Fibroblast of peridontal ligament (primary cell): ENCODE data around the gene YES1.
A peak's percentile ranks its signal among the peaks of the same experiment; 100 is the strongest.

Experiments
- DNase-seq: peaks from one replicate; pipeline ENCODE4 v3.0.0-alpha.2; 2010; ENCODE audit errors: extremely low read depth

Gene YES1

GRCh38 chr18:725646-726045 lies 86.4 kb downstream of the YES1 start:
- DNase-seq = no peak

DNA sequence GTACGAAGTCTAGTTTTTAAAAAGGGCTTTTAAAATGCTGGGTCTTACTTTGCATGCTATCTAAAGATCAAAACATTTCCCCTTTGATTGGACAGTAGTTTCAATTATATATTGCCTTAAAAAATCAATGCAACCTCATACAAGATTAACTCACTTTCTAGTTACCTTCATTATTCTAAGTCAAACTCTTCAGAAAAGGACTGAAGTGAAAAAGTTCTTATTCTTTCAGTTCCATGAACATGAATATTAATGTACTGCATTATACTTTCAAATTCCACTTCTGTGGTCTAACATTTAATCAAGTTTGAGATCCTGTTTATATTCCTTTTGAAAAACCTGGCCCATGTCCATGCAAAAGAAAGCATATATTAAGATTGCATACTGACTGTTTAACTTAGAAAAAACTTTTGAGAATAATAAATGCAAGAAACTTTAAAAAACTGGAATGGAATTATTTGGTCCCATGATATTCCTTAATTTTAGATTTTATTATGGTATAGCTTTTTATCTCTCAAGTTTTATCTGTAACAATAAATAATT lies 88.4 kb downstream of the YES1 start:
- no peak for DNase-seq

DNA sequence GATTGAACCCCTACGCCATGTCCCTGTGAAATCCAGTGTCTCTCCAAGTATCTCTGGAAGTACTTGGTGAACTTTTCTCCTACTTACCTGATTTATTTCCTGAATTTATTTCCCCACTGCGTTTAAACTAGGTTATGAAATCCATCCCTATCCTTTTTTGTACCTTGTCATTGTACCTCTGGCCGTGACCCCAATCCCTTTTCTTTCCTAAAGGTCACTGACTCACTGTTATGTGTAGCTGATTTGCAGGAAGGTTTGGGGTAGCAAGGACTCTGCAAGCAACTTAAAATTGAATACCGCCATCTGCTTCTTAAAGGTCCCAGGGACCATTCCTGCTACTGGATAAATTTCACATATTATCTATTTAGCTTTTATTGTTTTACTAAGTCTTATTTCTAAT lies 95.0 kb downstream of the YES1 start:
- no peak for DNase-seq

- peak; percentile 52 for DNase-seq
Observed at GRCh38 chr18:715626-716025, 96.4 kb downstream of the YES1 start.

DNA sequence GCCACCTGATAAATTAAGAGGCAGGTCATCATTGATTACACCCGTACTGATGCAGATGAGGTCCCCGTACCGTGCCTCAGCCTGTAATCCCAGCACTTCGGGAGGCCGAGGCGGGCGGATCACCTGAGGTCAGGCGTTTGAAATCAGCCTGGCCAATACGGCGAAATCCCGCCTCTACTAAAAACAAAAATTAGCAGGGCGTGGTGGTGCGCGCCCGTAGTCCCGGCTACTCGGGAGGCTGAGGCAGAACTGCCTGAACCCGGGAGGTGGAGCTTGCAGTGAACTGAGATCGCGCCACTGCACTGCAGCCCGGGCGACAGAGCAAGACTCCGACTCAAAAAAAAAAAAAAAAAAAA lies 98.9 kb downstream of the YES1 start:
- DNase-seq = no peak

DNA sequence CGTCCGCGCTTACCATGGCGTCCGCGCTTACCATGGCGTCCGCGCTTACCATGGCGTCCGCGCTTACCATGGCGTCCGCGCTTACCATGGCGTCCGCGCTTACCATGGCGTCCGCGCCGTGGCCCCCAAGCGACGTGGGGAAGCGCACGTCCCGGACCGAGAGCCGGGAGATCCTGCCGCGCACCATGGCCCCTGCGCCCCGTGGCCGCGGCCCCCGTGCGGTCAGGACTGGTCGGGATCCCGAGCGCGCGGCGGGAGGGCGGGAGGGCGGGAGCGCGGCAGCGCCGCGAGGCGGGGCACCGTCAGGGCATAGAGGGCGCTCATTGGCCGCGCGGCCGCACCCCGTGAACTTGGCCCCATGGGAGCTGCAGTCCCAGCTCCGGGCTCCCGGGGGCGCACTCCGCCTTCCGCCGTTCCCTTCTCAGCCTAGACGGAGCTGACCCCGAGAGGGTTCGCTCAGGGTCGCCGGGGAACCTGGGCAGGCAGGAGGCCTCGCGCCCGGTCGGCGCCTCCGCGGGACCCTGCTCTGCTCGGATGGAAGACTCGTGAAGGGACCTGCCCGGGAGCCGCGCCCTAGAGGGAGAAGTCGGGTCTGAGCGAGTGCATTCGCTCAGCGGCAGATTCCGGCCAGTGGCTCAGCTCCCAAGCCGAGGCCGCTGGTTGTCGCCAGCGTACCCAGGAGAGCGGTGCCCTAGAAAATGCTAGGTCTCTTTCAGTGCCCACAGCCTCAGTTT lies 99.5 kb downstream of the YES1 start, which contains the start of gene ENOSF1:
ENOSF1 (minus strand) TSS at position 230 of the 734 bp plus-strand sequence; CDS start at position 187, 43 bp downstream.
- DNase-seq = peak; percentile 62

GRCh38 chr18:711657-712400 lies 100.2 kb downstream of the YES1 start:
- DNase-seq = peak; percentile 94

DNA sequence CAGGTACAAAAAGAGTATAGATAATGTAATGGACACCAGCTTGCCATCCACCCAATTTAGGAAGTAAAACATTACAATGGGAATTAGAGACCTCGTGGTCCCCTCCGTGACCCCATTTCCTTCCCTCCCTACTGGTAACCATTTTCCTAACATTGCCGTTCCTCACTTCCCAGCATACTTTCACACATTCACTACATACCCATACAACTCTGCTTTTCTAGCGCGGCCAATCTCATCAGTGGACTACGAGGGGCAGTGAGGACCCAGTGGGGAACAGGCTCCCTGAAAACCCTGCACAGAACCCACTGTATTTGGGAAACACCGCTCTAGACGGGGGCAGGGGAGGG lies 100.8 kb downstream of the YES1 start:
- no peak for DNase-seq

DNA sequence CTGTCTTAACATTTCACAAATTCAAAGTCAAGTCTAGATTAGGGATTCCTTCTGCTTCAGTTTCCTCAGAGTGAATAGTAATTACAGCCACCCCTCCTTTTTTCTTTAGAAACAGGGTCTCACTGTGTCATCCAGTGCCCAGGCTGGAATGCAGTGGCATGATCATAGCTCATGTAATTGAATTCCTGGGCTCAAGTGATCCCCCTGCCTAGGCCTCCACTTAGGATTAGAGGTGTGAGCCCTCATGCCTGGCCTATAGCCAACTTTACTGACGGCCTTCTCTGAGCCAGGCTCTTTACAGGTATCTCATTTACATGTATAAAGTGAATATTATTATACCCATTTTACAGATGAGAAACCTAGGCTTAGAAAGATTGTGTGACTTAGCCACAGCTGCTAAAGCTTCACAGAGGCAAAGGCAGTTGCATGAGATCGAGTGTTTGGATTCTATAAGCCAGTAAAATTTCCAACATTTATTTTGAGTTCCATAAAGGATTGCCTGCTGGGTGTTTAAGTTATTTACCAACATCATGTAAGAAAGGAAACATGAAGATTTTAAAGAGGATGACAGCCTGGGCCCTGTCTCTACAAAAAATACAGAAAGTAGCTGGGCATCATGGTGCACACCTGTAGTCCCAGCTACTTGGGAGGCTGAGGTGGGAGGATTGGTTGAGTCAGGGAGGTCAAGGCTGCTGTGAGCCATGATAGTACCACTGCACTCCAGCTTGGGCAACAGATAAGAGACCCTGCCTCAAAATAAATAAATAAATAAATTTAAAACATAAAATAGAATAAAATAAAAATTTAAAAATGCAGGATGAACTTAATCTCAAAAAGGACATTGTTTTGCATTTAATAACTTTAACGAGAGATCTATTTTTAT lies 101.4 kb downstream of the YES1 start:
- DNase-seq = no peak

- DNase-seq = no peak
Observed at GRCh38 chr18:709771-710170, 102.3 kb downstream of the YES1 start.

GRCh38 chr18:708096-708495 lies 103.9 kb downstream of the YES1 start:
- no peak for DNase-seq

DNA sequence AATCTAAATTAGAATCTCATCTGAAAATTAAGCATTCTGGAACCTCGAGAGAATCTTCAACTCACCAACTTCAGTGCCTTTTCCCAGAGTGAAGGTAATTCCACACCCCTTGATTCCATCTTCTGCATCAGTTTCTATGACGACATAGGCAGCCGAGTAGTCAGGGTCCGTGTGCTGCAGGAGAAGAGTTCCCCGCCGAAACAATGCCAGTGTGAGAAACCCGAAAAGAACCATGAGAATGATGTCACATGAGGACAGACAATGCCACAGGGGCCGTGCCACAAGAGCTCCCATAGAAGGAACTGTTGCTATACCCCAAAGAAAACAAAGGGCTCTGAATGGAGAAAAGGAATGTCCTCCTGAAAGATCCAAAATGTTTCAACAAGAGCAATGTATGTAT lies 105.6 kb downstream of the YES1 start:
- no peak for DNase-seq

GRCh38 chr18:703213-703967 lies 108.7 kb downstream of the YES1 start:
- peak; percentile 90 for DNase-seq

DNA sequence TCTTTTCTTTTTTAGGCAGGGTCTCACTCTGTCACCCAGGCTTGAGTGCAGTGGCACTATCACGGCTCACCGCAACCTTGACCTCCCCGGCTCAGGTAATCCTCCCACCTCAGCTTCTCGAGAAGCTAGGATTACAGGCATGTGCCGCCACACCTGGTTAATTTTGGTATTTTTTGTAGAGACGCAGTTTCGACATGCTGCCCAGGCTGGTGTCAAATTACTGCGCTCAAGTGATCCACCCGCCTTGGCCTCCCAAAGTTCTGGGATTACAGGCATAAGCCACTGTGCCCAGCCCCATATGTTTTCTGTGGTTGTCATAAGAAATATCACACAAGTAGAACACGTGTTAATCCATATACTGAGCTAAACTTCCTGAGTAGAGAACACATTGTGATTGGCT lies 114.2 kb downstream of the YES1 start:
- DNase-seq = no peak

DNA sequence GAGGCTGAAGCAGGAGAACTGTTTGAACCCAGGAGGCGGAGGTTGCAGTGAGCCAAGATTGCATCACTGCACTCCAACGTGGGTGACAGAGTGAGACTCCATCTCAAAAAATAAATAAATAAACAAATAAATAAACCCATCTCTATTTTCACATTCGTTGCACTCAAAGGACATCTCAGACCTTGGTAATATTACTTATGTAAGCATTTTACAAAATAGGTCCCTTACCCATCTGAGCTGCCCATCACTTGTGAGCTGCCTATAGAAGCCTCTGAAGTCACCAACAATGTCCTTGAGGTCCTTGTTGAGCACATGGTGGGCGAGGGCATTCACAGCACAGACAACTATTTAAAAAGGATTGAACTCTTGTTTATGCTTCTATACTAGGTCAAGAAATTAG lies 115.0 kb downstream of the YES1 start:
- no peak for DNase-seq

- DNase-seq = no peak
Observed at GRCh38 chr18:693466-694187, 118.4 kb downstream of the YES1 start.

DNA sequence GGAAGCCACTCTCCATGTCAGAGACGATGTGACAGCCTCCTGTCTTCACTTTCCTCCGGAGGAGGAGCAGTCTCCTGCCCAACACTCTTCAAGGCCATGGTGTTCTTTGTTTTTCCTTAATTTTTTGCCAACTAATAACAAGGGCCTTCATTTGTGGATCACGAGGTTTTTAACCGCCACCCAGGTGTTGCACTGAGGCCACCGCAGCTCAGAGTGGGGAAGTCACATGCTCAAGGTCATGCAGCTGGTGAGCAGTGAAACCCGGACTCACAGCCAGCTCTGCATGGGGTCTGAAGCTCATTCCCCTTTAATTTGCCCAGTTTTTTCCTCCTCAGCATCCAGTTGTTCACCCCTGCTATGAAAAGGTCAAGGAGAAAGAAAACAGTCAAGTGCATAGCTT lies 119.2 kb downstream of the YES1 start:
- DNase-seq = no peak

- DNase-seq = no peak
Observed at GRCh38 chr18:688323-688722, 123.7 kb downstream of the YES1 start.

DNA sequence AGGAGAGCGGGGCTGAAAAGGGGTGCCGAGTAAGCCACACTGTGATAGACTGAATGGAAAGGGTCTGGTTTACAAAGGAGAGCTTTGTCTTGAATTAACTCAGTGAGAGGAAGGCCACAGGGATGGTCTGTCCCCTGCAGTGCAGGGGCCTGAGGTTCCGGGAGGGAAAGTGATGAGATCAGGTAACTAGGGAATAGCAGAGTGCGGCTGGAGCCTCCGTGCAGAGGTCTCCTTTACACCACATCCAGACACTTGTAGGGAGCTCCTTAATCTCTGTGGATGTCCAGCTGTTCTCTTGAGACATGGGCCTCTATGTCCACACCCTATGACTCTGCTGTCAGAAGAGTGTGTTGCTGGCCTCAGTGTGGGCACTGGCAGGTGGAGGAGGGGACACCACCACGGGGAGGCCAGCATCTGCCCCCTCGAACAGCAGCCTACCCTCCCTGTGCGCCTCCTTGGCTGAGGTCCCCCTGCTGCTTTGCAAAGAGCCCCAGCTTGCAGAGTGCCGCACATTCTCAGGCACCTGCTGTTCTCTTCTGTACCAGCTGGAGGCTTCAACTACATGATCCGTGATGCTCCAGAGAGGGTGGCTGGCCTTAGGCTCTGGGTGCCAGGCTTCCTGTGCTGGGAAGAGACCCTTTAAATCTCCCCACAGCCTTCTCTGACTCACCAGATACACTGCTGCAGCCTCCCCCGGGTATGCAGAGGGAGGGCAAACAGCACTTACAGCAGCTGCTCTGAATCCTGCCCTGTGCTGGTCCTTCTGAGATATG lies 125.5 kb downstream of the YES1 start:
- DNase-seq = peak; percentile 21

DNA sequence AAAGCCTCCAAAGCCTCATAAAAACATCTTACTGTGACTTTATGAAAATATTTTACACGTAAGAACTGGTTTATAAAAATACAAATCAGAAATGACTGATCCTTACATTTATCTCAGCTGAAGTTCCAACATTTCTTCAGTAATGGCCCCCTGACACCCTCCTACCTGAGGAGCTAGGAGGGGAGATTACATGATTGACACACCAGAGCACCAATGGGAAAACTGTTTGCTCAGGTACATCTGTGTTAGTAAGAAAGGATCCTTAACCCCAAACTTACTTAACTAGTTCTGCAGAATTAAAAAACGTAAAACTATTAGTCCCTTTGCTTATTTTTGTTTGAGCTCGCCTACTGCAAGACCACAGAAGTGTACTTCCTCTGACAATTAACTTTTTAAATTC lies 126.6 kb downstream of the YES1 start:
- no peak for DNase-seq
